Trophoblast cell (in vitro differentiated cells and primary cell): ENCODE results near the gene IQSEC3.
"Not testable (repeated sequence)": the region's sequence is repeated elsewhere in the genome, so short reads cannot be mapped to it uniquely, and the experiment has no call there.

Experiments used
- DNase-seq, 2 donors: peaks; one replicate each; pipeline ENCODE4 v3.0.0-alpha.2; 2016
- H2AFZ ChIP-seq: 2 replicates; pipeline ENCODE4 v1.6.1; 2013; ENCODE audit warnings: low read length, moderate library complexity, mild to moderate bottlenecking; ENCODE audit not compliant: insufficient read depth, poor library complexity
- H2AK5ac ChIP-seq: 2 replicates; pipeline ENCODE4 v1.6.1; 2013; ENCODE audit warnings: mild to moderate bottlenecking, low read length
- H2BK120ac ChIP-seq: 2 replicates; pipeline ENCODE4 v1.6.1; 2013; ENCODE audit warnings: low read length, mild to moderate bottlenecking, moderate library complexity; ENCODE audit not compliant: insufficient read depth, poor library complexity
- H2BK12ac ChIP-seq: 2 replicates; pipeline ENCODE4 v1.6.1; 2013; ENCODE audit warnings: mild to moderate bottlenecking, low read length, moderate library complexity
- H2BK5ac ChIP-seq: 2 replicates; pipeline ENCODE4 v1.6.1; 2013; ENCODE audit warnings: low read length, low read depth, moderate library complexity, mild to moderate bottlenecking; ENCODE audit not compliant: poor library complexity
- H3K14ac ChIP-seq: 2 replicates; pipeline ENCODE4 v1.6.1; 2013; ENCODE audit warnings: mild to moderate bottlenecking, low read length
- H3K18ac ChIP-seq: 2 replicates; pipeline ENCODE4 v1.6.1; 2013; ENCODE audit warnings: mild to moderate bottlenecking, low read length
- H3K23ac ChIP-seq: 2 replicates; pipeline ENCODE4 v1.6.1; 2013; ENCODE audit warnings: low read length
- H3K27ac ChIP-seq: 2 replicates; pipeline ENCODE4 v1.5.1; 2013; ENCODE audit warnings: low read depth, mild to moderate bottlenecking, inconsistent platforms, low read length, moderate library complexity
- H3K27me3 ChIP-seq: 2 replicates; pipeline ENCODE4 v1.6.1; 2013; ENCODE audit warnings: inconsistent platforms, mild to moderate bottlenecking, low read length, moderate library complexity; ENCODE audit not compliant: insufficient read depth
- H3K36me3 ChIP-seq, 2 experiments: 1 replicate in 1 of 2; 2 replicates in 1 of 2; pipeline ENCODE4 v1.6.1; 2013; ENCODE audit warnings: low read length in 2 of 2, mild to moderate bottlenecking in 2 of 2, moderate library complexity in 1 of 2; ENCODE audit not compliant: insufficient read depth in 2 of 2, control insufficient read depth in 1 of 2
- H3K4ac ChIP-seq: 2 replicates; pipeline ENCODE4 v1.6.1; 2013; ENCODE audit warnings: low read depth, mild to moderate bottlenecking, low read length, moderate library complexity
- H3K4me1 ChIP-seq, 2 experiments: 1 replicate in 1 of 2; 2 replicates in 1 of 2; pipeline ENCODE4 v1.6.1; 2013; ENCODE audit warnings: low read length in 2 of 2, mild to moderate bottlenecking in 2 of 2, moderate library complexity in 1 of 2; ENCODE audit not compliant: insufficient read depth in 2 of 2, control insufficient read depth in 1 of 2
- H3K4me2 ChIP-seq: 2 replicates; pipeline ENCODE4 v1.6.1; 2013; ENCODE audit warnings: inconsistent platforms, mild to moderate bottlenecking, low read length, moderate library complexity
- H3K4me3 ChIP-seq: 2 replicates; pipeline ENCODE4 v1.5.1; 2013; ENCODE audit warnings: mild to moderate bottlenecking, low read depth, low read length, inconsistent platforms
- H3K79me1 ChIP-seq: one replicate; pipeline ENCODE4 v1.6.1; 2013; ENCODE audit warnings: low read length
- H3K79me2 ChIP-seq: 2 replicates; pipeline ENCODE4 v1.6.1; 2013; ENCODE audit warnings: low read length, mild to moderate bottlenecking; ENCODE audit not compliant: control insufficient read depth, insufficient read depth, poor library complexity
- H3K9ac ChIP-seq: 2 replicates; pipeline ENCODE4 v1.6.1; 2013; ENCODE audit warnings: mild to moderate bottlenecking, low read length
- H3K9me3 ChIP-seq: 2 replicates; pipeline ENCODE4 v1.6.1; 2013; ENCODE audit warnings: low read depth, mild to moderate bottlenecking, control low read depth, inconsistent platforms, low read length; ENCODE audit not compliant: insufficient read depth
- H4K12ac ChIP-seq: 2 replicates; pipeline ENCODE4 v1.6.1; 2013; ENCODE audit warnings: low read depth, mild to moderate bottlenecking, low read length, moderate library complexity
- H4K8ac ChIP-seq: 2 replicates; pipeline ENCODE4 v1.6.1; 2013; ENCODE audit warnings: low read depth, mild to moderate bottlenecking, low read length, moderate library complexity
- H4K91ac ChIP-seq: one replicate; pipeline ENCODE4 v1.6.1; 2013; ENCODE audit warnings: low read depth, mild to moderate bottlenecking, low read length, moderate library complexity
- WGBS: extraction: QIAGEN DNeasy Blood & Tissue Kit; methylation state at CpG from one replicate; pipeline ENCODE4 v1.1.7; 2013; ENCODE audit warnings: missing lambda C conversion rate; ENCODE audit not compliant: insufficient read length, insufficient coverage; ENCODE audit errors: extremely low coverage; 5-methylcytosine and 5-hydroxymethylcytosine counted together

Gene IQSEC3

GRCh38 chr12:133616-134232, 67.2 kb downstream of the IQSEC3 start:
- H3K79me1 ChIP-seq, H3K4ac ChIP-seq, H2AFZ ChIP-seq, H3K27ac ChIP-seq, DNase-seq, H3K4me2 ChIP-seq, H3K4me3 ChIP-seq, H2BK5ac ChIP-seq, H2AK5ac ChIP-seq, H3K36me3 ChIP-seq, H3K14ac ChIP-seq, H3K18ac ChIP-seq, H3K27me3 ChIP-seq, H2BK12ac ChIP-seq, H2BK120ac ChIP-seq, H4K8ac ChIP-seq, H3K4me1 ChIP-seq, H4K12ac ChIP-seq, H4K91ac ChIP-seq, H3K79me2 ChIP-seq, H3K9ac ChIP-seq, H3K23ac ChIP-seq, H3K9me3 ChIP-seq: not testable (repeated sequence)
- no CpG with 5 or more reads among the region's 7 CpGs for WGBS

- H4K8ac ChIP-seq: no peak overlapping the region
- H2BK120ac ChIP-seq: no peak overlapping the region
- H3K79me1 ChIP-seq: no peaks in the 10 kb centered on the region
- no peak for DNase-seq
- no peak overlapping the region for H3K4me3 ChIP-seq
- H3K9ac ChIP-seq: no peak overlapping the region
- no peak overlapping the region for H2BK5ac ChIP-seq
- H2AFZ ChIP-seq: no peak overlapping the region
- no peak overlapping the region for H3K4me2 ChIP-seq
- no peak overlapping the region for H3K18ac ChIP-seq
- no peak overlapping the region for H4K91ac ChIP-seq
- no peak overlapping the region for H2AK5ac ChIP-seq
- H3K23ac ChIP-seq: no peak overlapping the region
- no peak overlapping the region for H4K12ac ChIP-seq
- peaks cover 5% of the 10 kb centered on the region for H3K9me3 ChIP-seq
- no peak overlapping the region for H3K27ac ChIP-seq
- no peak overlapping the region for H3K4ac ChIP-seq
- no peaks in the 10 kb centered on the region for H3K36me3 ChIP-seq
- no peaks in the 10 kb centered on the region for H3K79me2 ChIP-seq
- H3K4me1 ChIP-seq: peaks cover 0 to 7% of the 10 kb centered on the region in 2 experiments
- no peak overlapping the region for H3K14ac ChIP-seq
- H3K27me3 ChIP-seq: peaks cover 12% of the 10 kb centered on the region
- no peak overlapping the region for H2BK12ac ChIP-seq
- no CpG with 5 or more reads among the region's 2 CpGs for WGBS
These were observed 68.6 kb downstream of the IQSEC3 start for GRCh38 chr12:135138-135537.

- Histone ChIP-seq H3K14ac (no peak overlapping the region), H2AFZ (no peak overlapping the region), H2BK5ac (no peak overlapping the region), H2BK12ac (no peak overlapping the region), H3K27ac (no peak overlapping the region), H3K36me3 (no peaks in the 10 kb centered on the region), H3K9ac (no peak overlapping the region), H3K23ac (no peak overlapping the region), H4K8ac (no peak overlapping the region), H3K4ac (no peak overlapping the region), H3K9me3 (peaks cover 5% of the 10 kb centered on the region), H4K12ac (no peak overlapping the region), H3K4me1 (peaks cover 0 to 6% of the 10 kb centered on the region in 2 experiments), H2AK5ac (no peak overlapping the region), H3K79me2 (no peaks in the 10 kb centered on the region), H4K91ac (no peak overlapping the region), H2BK120ac (no peak overlapping the region), H3K79me1 (no peaks in the 10 kb centered on the region), H3K18ac (no peak overlapping the region), H3K27me3 (peaks cover 13% of the 10 kb centered on the region), H3K4me2 (no peak overlapping the region), H3K4me3 (no peak overlapping the region)
- no CpG with 5 or more reads among the region's 64 CpGs for WGBS
- DNase-seq: no peak
These were observed 71.8 kb downstream of the IQSEC3 start for GRCh38 chr12:138171-138897.

- Histone ChIP-seq H3K4me3 (no peak overlapping the region), H3K27ac (no peak overlapping the region), H3K9me3 (peaks cover 5% of the 10 kb centered on the region), H3K23ac (no peak overlapping the region), H3K79me2 (no peaks in the 10 kb centered on the region), H2BK12ac (no peak overlapping the region), H4K12ac (no peak overlapping the region), H3K36me3 (no peaks in the 10 kb centered on the region), H4K8ac (no peak overlapping the region), H3K79me1 (no peaks in the 10 kb centered on the region), H3K4me1 (peaks cover 0 to 5% of the 10 kb centered on the region in 2 experiments), H3K14ac (no peak overlapping the region), H3K27me3 (peaks cover 13% of the 10 kb centered on the region), H4K91ac (no peak overlapping the region), H2AFZ (no peak overlapping the region), H2BK5ac (no peak overlapping the region), H3K4ac (no peak overlapping the region), H3K9ac (no peak overlapping the region), H3K18ac (no peak overlapping the region), H3K4me2 (peak overlapping the region; percentile 42), H2AK5ac (no peak overlapping the region), H2BK120ac (no peak overlapping the region)
- WGBS: no CpG with 5 or more reads among the region's 49 CpGs
- no peak for DNase-seq
These were observed 72.4 kb downstream of the IQSEC3 start for GRCh38 chr12:138898-139534.
